WERI-Rb-1 (cell line): Measurements from ENCODE around the gene MPDU1.

Source experiments
- DNase-seq: peaks from one replicate; pipeline ENCODE4 v3.0.0-alpha.2; 2020
- H3K27ac ChIP-seq: fragments of 250-450 bp; sonication (Bioruptor Pico); 2 replicates; pipeline ENCODE4 v1.5.1; 2020; ENCODE audit warnings: mild to moderate bottlenecking, moderate library complexity
- H3K27me3 ChIP-seq: fragments of 250-450 bp; sonication (Bioruptor Pico); 2 replicates; pipeline ENCODE4 v1.5.1; 2021; ENCODE audit warnings: mild to moderate bottlenecking, low read depth, moderate library complexity; ENCODE audit not compliant: insufficient read depth, severe bottlenecking
- H3K36me3 ChIP-seq: fragments of 250-450 bp; sonication (Bioruptor Pico); 2 replicates; pipeline ENCODE4 v1.5.1; 2020; ENCODE audit warnings: mild to moderate bottlenecking, moderate library complexity
- H3K4me3 ChIP-seq: 2 replicates; pipeline ENCODE4 v1.5.1; 2011; ENCODE audit warnings: low read depth, mild to moderate bottlenecking, control low read depth, low read length
- H3K9me3 ChIP-seq: fragments of 250-450 bp; sonication (Bioruptor Pico); 2 replicates; pipeline ENCODE4 v1.5.1; 2021; ENCODE audit warnings: mild to moderate bottlenecking, moderate library complexity; ENCODE audit not compliant: severe bottlenecking
- TF ChIP-seq, protein P1 (sequence below): IDR thresholded peaks from 2 replicates; pipeline ENCODE4 v1.5.1; 2011; ENCODE audit warnings: low read depth, mild to moderate bottlenecking, control low read depth, inconsistent platforms, low read length

Gene MPDU1

DNA sequence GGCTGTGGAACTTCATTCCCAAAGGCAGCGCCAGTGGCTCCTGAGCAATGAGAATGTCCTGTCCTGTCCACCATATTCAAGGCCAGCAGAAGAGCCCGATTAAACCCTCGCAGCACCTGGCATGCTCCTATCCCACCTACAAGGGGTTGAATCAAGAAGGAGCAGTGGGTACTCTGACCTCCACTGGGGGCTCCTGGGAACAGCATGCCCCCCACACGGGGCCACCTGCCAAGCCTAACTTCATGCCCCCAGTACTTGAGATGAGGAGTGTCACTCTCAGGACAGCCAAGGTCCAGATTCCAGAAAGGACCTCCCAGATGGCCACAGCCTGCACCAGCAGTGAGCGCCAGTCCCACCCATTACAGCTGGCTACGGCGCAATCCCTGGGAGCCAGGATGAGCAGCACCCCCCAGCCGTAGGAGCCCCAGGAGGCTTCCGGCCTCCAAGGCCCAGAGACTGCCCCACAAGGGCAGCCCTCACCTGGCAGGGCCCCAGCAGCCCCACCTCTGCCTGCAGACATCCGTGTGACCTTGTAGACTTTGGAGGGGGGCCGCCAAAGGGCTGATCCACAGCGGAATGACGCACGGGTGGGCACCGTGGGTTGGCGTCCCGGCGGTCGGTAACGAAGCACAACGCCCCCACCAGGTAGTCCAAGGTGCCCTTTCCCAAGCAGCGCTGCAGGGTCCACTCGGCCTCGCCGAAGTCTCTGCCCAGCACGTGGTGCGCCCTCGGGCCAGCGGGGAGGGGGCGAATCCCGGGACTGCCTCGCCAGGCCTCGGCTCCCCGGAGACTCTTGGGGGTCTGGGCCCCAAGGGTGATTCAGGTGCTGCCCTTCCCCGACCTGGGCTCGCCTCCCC, 1.0 kb upstream of the MPDU1 start:
- TF ChIP-seq, protein P1, sequence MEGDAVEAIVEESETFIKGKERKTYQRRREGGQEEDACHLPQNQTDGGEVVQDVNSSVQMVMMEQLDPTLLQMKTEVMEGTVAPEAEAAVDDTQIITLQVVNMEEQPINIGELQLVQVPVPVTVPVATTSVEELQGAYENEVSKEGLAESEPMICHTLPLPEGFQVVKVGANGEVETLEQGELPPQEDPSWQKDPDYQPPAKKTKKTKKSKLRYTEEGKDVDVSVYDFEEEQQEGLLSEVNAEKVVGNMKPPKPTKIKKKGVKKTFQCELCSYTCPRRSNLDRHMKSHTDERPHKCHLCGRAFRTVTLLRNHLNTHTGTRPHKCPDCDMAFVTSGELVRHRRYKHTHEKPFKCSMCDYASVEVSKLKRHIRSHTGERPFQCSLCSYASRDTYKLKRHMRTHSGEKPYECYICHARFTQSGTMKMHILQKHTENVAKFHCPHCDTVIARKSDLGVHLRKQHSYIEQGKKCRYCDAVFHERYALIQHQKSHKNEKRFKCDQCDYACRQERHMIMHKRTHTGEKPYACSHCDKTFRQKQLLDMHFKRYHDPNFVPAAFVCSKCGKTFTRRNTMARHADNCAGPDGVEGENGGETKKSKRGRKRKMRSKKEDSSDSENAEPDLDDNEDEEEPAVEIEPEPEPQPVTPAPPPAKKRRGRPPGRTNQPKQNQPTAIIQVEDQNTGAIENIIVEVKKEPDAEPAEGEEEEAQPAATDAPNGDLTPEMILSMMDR = no peak
- Histone ChIP-seq H3K9me3 (peaks cover 5% of the 10 kb centered on the region), H3K36me3 (peaks cover 47% of the 10 kb centered on the region), H3K27ac (peak overlapping the region; percentile 97), H3K27me3 (no peaks in the 10 kb centered on the region), H3K4me3 (no peak overlapping the region)
- peak; percentile 4 for DNase-seq

DNA sequence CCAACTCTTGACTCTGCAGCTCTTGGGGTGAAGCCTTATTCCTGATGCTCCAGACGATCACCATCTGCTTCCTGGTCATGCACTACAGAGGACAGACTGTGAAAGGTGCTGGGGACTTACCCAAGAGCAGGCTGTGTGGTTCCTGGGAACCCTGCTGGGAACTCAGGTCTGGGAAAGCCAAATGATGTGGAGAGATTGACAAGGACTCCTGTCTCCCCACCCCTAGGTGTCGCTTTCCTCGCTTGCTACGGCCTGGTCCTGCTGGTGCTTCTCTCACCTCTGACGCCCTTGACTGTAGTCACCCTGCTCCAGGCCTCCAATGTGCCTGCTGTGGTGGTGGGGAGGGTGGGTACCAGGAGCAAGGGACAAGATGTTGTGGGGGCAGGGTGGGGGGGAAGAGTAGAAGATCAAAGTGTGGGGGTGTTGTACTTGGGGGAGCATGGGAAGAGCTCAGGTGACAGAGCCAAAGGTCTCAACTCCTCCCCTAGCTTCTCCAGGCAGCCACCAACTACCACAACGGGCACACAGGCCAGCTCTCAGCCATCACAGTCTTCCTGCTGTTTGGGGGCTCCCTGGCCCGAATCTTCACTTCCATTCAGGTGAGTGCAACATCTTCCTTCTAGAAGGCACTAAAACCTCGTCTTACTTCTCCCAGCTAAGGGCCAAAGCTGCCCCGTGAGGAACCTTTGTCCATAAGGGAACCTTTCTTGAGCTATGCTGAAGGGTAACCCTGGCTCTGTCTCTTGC, 3.2 kb downstream of the MPDU1 start:
- Histone ChIP-seq H3K36me3 (peaks cover 43% of the 10 kb centered on the region), H3K9me3 (peaks cover 5% of the 10 kb centered on the region), H3K27ac (no peak overlapping the region), H3K27me3 (no peaks in the 10 kb centered on the region), H3K4me3 (no peak overlapping the region)
- TF ChIP-seq, protein P1 = peak; percentile 76
- DNase-seq = peak; percentile 74

DNA sequence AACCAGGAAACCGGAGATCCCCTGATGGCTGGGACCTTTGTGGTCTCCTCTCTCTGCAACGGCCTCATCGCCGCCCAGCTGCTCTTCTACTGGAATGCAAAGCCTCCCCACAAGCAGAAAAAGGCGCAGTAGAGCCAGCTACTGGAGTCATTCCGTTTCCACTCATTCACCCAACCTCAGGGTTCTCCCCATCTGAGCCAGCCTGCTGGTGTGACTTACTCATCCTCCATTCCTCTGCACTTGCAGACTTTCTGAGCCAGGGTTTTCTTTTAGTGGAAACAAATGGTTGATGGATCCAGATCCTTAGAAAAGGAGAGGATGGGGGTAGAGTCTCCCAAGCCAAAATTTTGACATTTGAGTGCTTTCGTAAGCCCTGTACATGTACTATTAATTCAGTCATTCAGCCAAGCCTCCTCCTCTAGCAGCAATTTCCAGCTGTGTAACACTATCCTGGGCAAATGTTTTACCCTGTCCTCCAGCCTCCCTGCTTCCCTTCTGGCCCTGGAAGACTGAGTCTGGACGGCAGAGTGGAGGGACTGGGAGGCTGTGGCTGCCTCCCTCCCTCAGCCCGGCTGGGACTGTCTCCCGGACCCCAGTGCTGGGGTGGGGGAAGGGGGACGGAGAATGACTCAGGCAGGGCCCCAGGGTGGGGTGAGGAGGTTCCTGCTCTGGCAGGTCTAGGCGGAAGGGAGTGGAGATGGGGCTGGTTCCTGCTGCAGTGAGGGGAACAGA, 3.9 kb downstream of the MPDU1 start:
- Histone ChIP-seq H3K4me3 (no peak overlapping the region), H3K9me3 (peaks cover 5% of the 10 kb centered on the region), H3K36me3 (peaks cover 44% of the 10 kb centered on the region), H3K27ac (no peak overlapping the region), H3K27me3 (no peaks in the 10 kb centered on the region)
- TF ChIP-seq, protein P1 = no peak
- no peak for DNase-seq

DNA sequence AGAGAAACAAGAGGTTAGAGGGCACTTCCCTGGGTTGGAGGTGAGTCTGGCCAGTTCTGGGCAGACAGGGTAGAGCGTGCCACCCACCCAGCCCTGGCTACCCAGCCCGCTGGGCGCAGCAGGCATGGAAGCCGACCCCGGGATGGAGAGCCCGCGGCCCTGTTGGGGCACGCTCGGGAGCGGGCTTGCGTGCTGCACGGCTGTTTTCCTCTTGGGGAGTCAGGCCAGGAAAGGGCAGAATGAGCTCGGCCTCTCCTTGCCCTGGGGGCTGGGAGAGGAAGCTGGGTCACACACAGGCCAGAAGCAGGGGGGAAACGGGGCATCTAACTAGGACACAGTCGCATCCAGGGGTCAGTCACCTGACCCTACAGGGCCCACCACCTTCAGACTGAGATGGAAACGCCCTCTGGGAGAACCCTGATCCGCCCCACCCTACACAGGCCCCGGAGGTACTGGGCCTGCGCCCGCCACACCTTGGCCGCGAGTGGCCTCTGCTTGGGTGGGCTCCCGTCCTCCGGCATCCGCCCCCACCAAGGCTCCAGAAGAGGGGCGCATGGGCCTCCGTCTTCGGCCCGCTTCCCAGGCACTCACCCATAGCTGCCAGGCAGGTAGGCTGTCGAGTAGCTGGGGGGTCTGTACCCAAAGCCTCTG, 5.0 kb downstream of the MPDU1 start:
- peak overlapping the region; percentile 48 for H3K27ac ChIP-seq
- TF ChIP-seq, protein P1 = no peak
- H3K4me3 ChIP-seq = peak overlapping the region; percentile 16
- H3K36me3 ChIP-seq = peaks cover 48% of the 10 kb centered on the region
- DNase-seq = no peak
- H3K27me3 ChIP-seq = no peaks in the 10 kb centered on the region
- H3K9me3 ChIP-seq = no peaks in the 10 kb centered on the region

DNA sequence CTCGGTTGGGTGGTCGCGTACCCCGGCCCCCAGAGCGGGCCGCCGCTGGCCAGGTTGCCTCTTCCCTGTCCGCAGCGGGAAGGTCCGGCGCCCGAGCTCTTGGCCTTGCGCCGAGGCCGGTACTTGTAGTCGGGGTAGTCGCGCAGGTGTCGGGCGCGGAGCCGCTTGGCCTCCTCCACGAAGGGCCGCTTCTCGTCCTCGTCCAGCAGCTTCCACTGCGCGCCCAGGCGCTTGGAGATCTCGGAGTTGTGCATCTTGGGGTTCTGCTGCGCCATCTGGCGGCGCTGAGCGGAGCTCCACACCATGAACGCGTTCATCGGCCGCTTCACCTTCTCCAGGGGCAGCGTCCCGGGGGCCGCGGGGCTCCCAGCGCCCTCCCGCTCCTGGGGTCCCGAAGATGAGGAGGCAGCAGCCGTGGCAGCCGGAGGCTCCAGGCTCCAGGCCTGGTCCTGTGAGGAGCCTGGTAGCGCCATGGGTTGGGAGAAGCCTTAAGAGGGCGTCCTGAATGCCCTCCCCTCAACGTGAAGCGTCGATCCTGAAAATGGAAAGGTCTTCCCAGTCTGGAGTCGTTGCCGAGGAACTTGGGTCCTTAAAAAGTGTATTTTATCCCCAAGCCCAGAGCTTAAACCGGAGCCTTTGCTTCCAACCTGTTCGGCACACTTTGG, 5.7 kb downstream of the MPDU1 start:
- Histone ChIP-seq H3K27me3 (no peaks in the 10 kb centered on the region), H3K4me3 (peak overlapping the region; percentile 34), H3K36me3 (peaks cover 55% of the 10 kb centered on the region), H3K27ac (peak overlapping the region; percentile 48), H3K9me3 (no peaks in the 10 kb centered on the region)
- DNase-seq = peak; percentile 90
- TF ChIP-seq, protein P1 = peak; percentile 93
